IMR-90 (cell line): Measurements from ENCODE around the gene COL15A1. TPM values are rescaled to one million over a fixed set of nuclear protein-coding genes. Genes with fewer than 3 reads are reported as not detected.

Experiments
- ATAC-seq: fragments of 200-7000 bp; cut with Tn5 transposase; 2 replicates; pipeline ENCODE4 v1.9.1; 2020; ENCODE audit warnings: low read depth, mild to moderate bottlenecking, moderate library complexity
- BruUV-seq: library from RNA; stranded (reverse); fragments of 400-500 nt; replicated peaks from 2 replicates; lab custom pipeline; 2021; lab: Mats Ljungman, UMichigan
- CTCF ChIA-PET: fragments of 300-600 bp; formaldehyde crosslinking; extraction: SDS; loops from one replicate; lab custom pipeline; 2021; ENCODE audit warnings: antibody characterized with exemption; lab: Yijun Ruan, JAX
- POLR2A ChIA-PET: fragments of 300-600 bp; sonication (Branson Sonifier 250); formaldehyde crosslinking; loops from one replicate; lab custom pipeline; 2022; ENCODE audit warnings: antibody characterized with exemption; ENCODE audit not compliant: unreplicated experiment; lab: Charles Lee
- DNase-seq: peaks from one replicate; pipeline ENCODE4 v3.0.0; 2013
- H2AFZ ChIP-seq: replicated peaks from 2 replicates; pipeline ENCODE3; 2013; ENCODE audit warnings: low read length, mild to moderate bottlenecking; ENCODE audit not compliant: poor library complexity
- H2AK5ac ChIP-seq: 2 replicates; pipeline ENCODE4 v1.6.1; 2013; ENCODE audit warnings: low read depth, low read length, inconsistent platforms
- H2AK9ac ChIP-seq: replicated peaks from 2 replicates; pipeline ENCODE3; 2013; ENCODE audit warnings: mild to moderate bottlenecking, low read depth, low read length, moderate library complexity; ENCODE audit not compliant: poor library complexity
- H2BK120ac ChIP-seq: 2 replicates; pipeline ENCODE4 v1.6.1; 2013; ENCODE audit warnings: low read depth, low read length, inconsistent platforms
- H2BK15ac ChIP-seq: 3 replicates; pipeline ENCODE4 v1.6.1; 2013; ENCODE audit warnings: low read depth, low read length, inconsistent platforms
- H2BK20ac ChIP-seq: 2 replicates; pipeline ENCODE4 v1.6.1; 2013; ENCODE audit warnings: low read depth, mild to moderate bottlenecking, inconsistent platforms, low read length, moderate library complexity
- H2BK5ac ChIP-seq: 2 replicates; pipeline ENCODE4 v1.6.1; 2013; ENCODE audit warnings: mild to moderate bottlenecking, low read depth, low read length, inconsistent platforms; ENCODE audit not compliant: poor library complexity, severe bottlenecking
- H3K14ac ChIP-seq: replicated peaks from 2 replicates; pipeline ENCODE4 v1.6.1; 2013; ENCODE audit warnings: low read depth, low read length, inconsistent platforms
- H3K18ac ChIP-seq: 2 replicates; pipeline ENCODE4 v1.6.1; 2013; ENCODE audit warnings: low read depth, low read length, control low read depth
- H3K23ac ChIP-seq: 2 replicates; pipeline ENCODE4 v1.6.1; 2013; ENCODE audit warnings: low read depth, low read length, inconsistent platforms
- H3K27ac ChIP-seq: 2 replicates; pipeline ENCODE4 v1.5.1; 2013; ENCODE audit warnings: mild to moderate bottlenecking, control low read depth, low read length; ENCODE audit not compliant: insufficient read depth
- H3K27me3 ChIP-seq: 2 replicates; pipeline ENCODE4 v1.6.1; 2013; ENCODE audit warnings: low read length; ENCODE audit not compliant: control insufficient read depth, insufficient read depth
- H3K36me3 ChIP-seq: 2 replicates; pipeline ENCODE4 v1.6.1; 2013; ENCODE audit warnings: low read length, mixed read lengths; ENCODE audit not compliant: control insufficient read depth, insufficient read depth
- H3K4ac ChIP-seq: 2 replicates; pipeline ENCODE4 v1.6.1; 2013; ENCODE audit warnings: low read depth, low read length, inconsistent platforms
- H3K4me1 ChIP-seq: 2 replicates; pipeline ENCODE4 v1.6.1; 2013; ENCODE audit warnings: low read length, mixed read lengths; ENCODE audit not compliant: control insufficient read depth, insufficient read depth
- H3K4me2 ChIP-seq: 2 replicates; pipeline ENCODE4 v1.6.1; 2013; ENCODE audit warnings: low read depth, mild to moderate bottlenecking, control low read depth, low read length, moderate library complexity
- H3K4me3 ChIP-seq: 2 replicates; pipeline ENCODE4 v1.5.1; 2013; ENCODE audit warnings: low read depth, mild to moderate bottlenecking, control low read depth, low read length, moderate library complexity; ENCODE audit not compliant: insufficient read depth
- H3K56ac ChIP-seq: 2 replicates; pipeline ENCODE4 v1.6.1; 2013; ENCODE audit warnings: low read length, inconsistent platforms; ENCODE audit not compliant: insufficient read depth; ENCODE audit errors: extremely low read depth
- H3K79me1 ChIP-seq, 2 experiments: 2 replicates each; pipeline ENCODE4 v1.6.1; 2013; ENCODE audit warnings: low read length in 2 of 2, inconsistent platforms in 1 of 2, low read depth in 1 of 2
- H3K9ac ChIP-seq: 2 replicates; pipeline ENCODE4 v1.6.1; 2013; ENCODE audit warnings: low read depth, low read length, control low read depth
- H3K9me1 ChIP-seq: 2 replicates; pipeline ENCODE4 v1.6.1; 2013; ENCODE audit warnings: low read length, inconsistent platforms; ENCODE audit not compliant: insufficient read depth
- H3K9me3 ChIP-seq: 2 replicates; pipeline ENCODE4 v1.6.1; 2013; ENCODE audit warnings: low read length; ENCODE audit not compliant: control insufficient read depth, insufficient read depth
- H4K20me1 ChIP-seq: 2 replicates; pipeline ENCODE4 v1.6.1; 2013; ENCODE audit warnings: low read length, inconsistent platforms; ENCODE audit not compliant: insufficient read depth
- H4K5ac ChIP-seq: 2 replicates; pipeline ENCODE4 v1.6.1; 2013; ENCODE audit warnings: mild to moderate bottlenecking, low read depth, low read length, control low read depth
- H4K8ac ChIP-seq, 2 experiments: 2 replicates each; pipeline ENCODE4 v1.6.1; 2013; ENCODE audit warnings: low read depth in 2 of 2, low read length in 2 of 2, control low read depth in 1 of 2, inconsistent platforms in 1 of 2
- H4K91ac ChIP-seq: 2 replicates; pipeline ENCODE4 v1.6.1; 2013; ENCODE audit warnings: low read depth, low read length, inconsistent platforms; ENCODE audit not compliant: insufficient read depth
- BHLHE40 ChIP-seq: fragments of 150-350 bp; IDR thresholded peaks from 2 replicates; pipeline ENCODE4 v1.6.1; 2016; ENCODE audit warnings: mild to moderate bottlenecking, low read depth, low read length
- CEBPB ChIP-seq: IDR thresholded peaks from 2 replicates; pipeline ENCODE4 v1.6.1; 2012; ENCODE audit warnings: low read depth, low read length, improper control_type of control experiment
- ELK1 ChIP-seq: fragments of 150-350 bp; IDR thresholded peaks from 2 replicates; pipeline ENCODE4 v1.6.1; 2016; ENCODE audit warnings: low read depth, mild to moderate bottlenecking, low read length, moderate library complexity, borderline replicate concordance
- FOS ChIP-seq: fragments of 150-350 bp; IDR thresholded peaks from 2 replicates; pipeline ENCODE4 v1.6.1; 2016; ENCODE audit warnings: low read depth, low read length
- MAFK ChIP-seq: IDR thresholded peaks from 2 replicates; pipeline ENCODE4 v1.6.1; 2012; ENCODE audit warnings: low read depth, low read length, improper control_type of control experiment
- MXI1 ChIP-seq: IDR thresholded peaks from 2 replicates; pipeline ENCODE4 v1.6.1; 2012; ENCODE audit warnings: low read depth, mild to moderate bottlenecking, low read length, moderate library complexity, borderline replicate concordance
- NFE2L2 ChIP-seq: fragments of 150-350 bp; IDR thresholded peaks from 2 replicates; pipeline ENCODE4 v1.6.1; 2016; ENCODE audit warnings: low read depth, mild to moderate bottlenecking, low read length
- POLR2A ChIP-seq: IDR thresholded peaks from 2 replicates; pipeline ENCODE4 v1.6.1; 2012; ENCODE audit warnings: mild to moderate bottlenecking, low read depth, low read length
- RCOR1 ChIP-seq: IDR thresholded peaks from 2 replicates; pipeline ENCODE4 v1.6.1; 2012; ENCODE audit warnings: mild to moderate bottlenecking, low read length, improper control_type of control experiment; ENCODE audit not compliant: insufficient replicate concordance
- RFX5 ChIP-seq: IDR thresholded peaks from 2 replicates; pipeline ENCODE4 v1.8.0; 2012; ENCODE audit warnings: low read depth, mild to moderate bottlenecking, low read length, moderate library complexity
- SMC3 ChIP-seq: fragments of 150-350 bp; IDR thresholded peaks from 2 replicates; pipeline ENCODE4 v1.6.1; 2016; ENCODE audit warnings: low read depth, mild to moderate bottlenecking, antibody characterized with exemption, low read length, moderate library complexity
- USF2 ChIP-seq: fragments of 150-350 bp; IDR thresholded peaks from 2 replicates; pipeline ENCODE4 v1.6.1; 2017; ENCODE audit warnings: mild to moderate bottlenecking, antibody characterized with exemption, low read length, low read depth
- WGBS, 2 experiments: methylation state at CpG; one replicate each; pipeline versions ENCODE4 v1.1.5 to v1.1.7; 2013; ENCODE audit warnings: missing lambda C conversion rate in 2 of 2; ENCODE audit not compliant: insufficient read length in 1 of 2; ENCODE audit errors: extremely low coverage in 2 of 2; 5-methylcytosine and 5-hydroxymethylcytosine counted together
- dilution Hi-C: fragments of 300-500 bp; cut with HindIII; formaldehyde crosslinking; loops from one replicate; pipeline ENCODE4 v1.14.3; 2018; ENCODE audit warnings: low sequenced_read_pairs; ENCODE audit not compliant: unreplicated experiment
- in situ Hi-C: fragments of 300-500 bp; cut with MboI; formaldehyde crosslinking; loops from 3 replicates; pipeline ENCODE4 v1.14.3; 2019; ENCODE audit warnings: low sequenced_read_pairs, inconsistent platforms, mixed read lengths
- intact Hi-C: fragments of 100-400 bp; cut with micrococcal nuclease; formaldehyde crosslinking; loops from 2 replicates; pipeline ENCODE4 v1.10.0; 2022
- polyA plus RNA-seq, 3 experiments: library from polyadenylated mRNA; depleted of rRNA; stranded (reverse); fragments of >200 nt; gene quantifications; 2 replicates each; pipeline ENCODE4 v1.2.3, GENCODE V29; 2012; ENCODE audit warnings: low replicate concordance in 1 of 3
- total RNA-seq: library from RNA; depleted of rRNA; stranded (reverse); fragments of >200 nt; gene quantifications from 2 replicates; pipeline ENCODE4 v1.2.3, GENCODE V29; 2012
- TF ChIP-seq, protein P1 (sequence below): conservative IDR thresholded peaks from 2 replicates; pipeline ENCODE4 v1.5.1; 2012; ENCODE audit warnings: mild to moderate bottlenecking, low read depth, low read length, improper control_type of control experiment

COL15A1 gene
- total and polyA plus RNA-seq, 2 of the 4 experiments (the other 2 are of a cell fraction), result 2.2 to 3.7 TPM

DNA sequence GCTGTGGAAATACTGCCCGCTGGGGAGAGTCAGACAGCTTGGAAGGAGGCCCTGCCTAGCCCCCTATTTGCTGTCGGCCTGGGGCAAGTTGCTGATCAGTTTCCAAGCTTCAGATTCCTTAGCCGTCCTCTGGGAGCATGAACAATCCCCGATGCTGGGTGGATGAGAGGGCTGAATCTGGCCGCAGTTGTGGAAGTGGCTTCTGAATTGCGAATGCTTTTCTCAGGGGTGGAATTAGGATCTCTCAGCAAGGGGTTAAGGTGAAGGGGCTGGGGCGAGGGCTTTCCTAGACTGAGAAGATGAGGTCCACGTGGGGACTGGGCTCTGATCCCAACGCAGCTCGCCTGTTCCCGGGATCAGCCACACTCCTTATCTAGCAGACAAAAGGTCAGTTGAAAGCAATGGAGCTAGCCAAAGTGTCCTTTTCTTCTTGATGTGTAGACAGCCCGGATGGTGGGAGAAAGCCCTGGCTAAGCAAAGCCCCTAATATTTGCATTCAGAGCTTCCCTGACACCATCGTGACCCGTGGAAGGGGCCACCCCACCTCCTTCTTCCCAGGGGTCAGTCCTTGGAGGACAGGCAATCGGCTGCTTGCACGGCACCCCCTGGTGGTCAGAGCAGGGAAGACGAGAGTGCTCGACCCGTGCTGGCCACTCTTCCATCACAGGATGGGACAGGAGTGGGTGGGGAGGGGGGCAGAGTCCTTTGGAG lies 54.9 kb downstream of the COL15A1 start:
- ATAC-seq, result peak; percentile 86
- ChIA-PET POLR2A (no interaction called here), CTCF (interaction anchor here (0.5 to 2.5 kb wide), 14 partner anchors 13 to 156 kb away, joined by 3 to 18 read pairs (median 3); no protein-coding TSS in a partner anchor)
- intact Hi-C loops (loop anchor here (1.0 to 2.0 kb wide), 4 partner anchors 24 to 224 kb away; partner anchors contain the start of gene SEC61B), dilution Hi-C loops (no loop called here), in situ Hi-C loops (loop anchor here (5.0 kb wide), 1 partner anchor 141 kb away; no protein-coding TSS in a partner anchor)
- Histone ChIP-seq H4K5ac (no peak overlapping the region; the same call in 1 of the 2 replicates), H3K23ac (peak overlapping the region; percentile 87), H2BK5ac (no peak overlapping the region), H3K18ac (no peak overlapping the region; the same call in 1 of the 2 replicates), H3K4me2 (no peak overlapping the region; the same call in 1 of the 2 replicates), H4K20me1 (no peaks in the 10 kb centered on the region; the same call in 1 of the 2 replicates), H2BK20ac (peak overlapping the region; percentile 86), H3K56ac (no peak overlapping the region), H3K9me3 (peaks cover 2% of the 10 kb centered on the region; the same call in 1 of the 2 replicates), H3K9ac (peak overlapping the region; percentile 3; the same call in 1 of the 2 replicates), H4K8ac (peak overlapping the region; percentile 11 to 39; a peak in 3 of 4 replicates), H3K14ac (peak overlapping the region; percentile 71), H3K4me3 (no peak overlapping the region), H3K4me1 (peaks cover 17% of the 10 kb centered on the region), H2BK120ac (peak overlapping the region; percentile 75), H3K4ac (peak overlapping the region; percentile 85), H3K27me3 (no peaks in the 10 kb centered on the region), H3K27ac (peak overlapping the region; percentile 31; the same call in 1 of the 2 replicates), H2AK9ac (peak overlapping the region; percentile 88), H3K79me1 (peaks cover 0 to 3% of the 10 kb centered on the region in 2 experiments; a peak in 1 of 4 replicates), H4K91ac (peak overlapping the region; percentile 62), H2BK15ac (peak overlapping the region; percentile 69; the same call in 2 of the 3 replicates), H2AK5ac (peak overlapping the region; percentile 87), H2AFZ (peak overlapping the region; percentile 60), H3K9me1 (no peaks in the 10 kb centered on the region; the same call in 1 of the 2 replicates), H3K36me3 (peaks cover 41% of the 10 kb centered on the region; the same call in 1 of the 2 replicates)
- peak; percentile 56 for DNase-seq
- WGBS, 2 experiments, result 19% methylated on average over 6 of the region's 19 CpGs; no CpG with 5 or more reads in 1 of the 2 experiments
- BruUV-seq, result no TSS peak
- TF ChIP-seq USF2 (no peak), RFX5 (no peak), SMC3 (peak; percentile 96), MXI1 (no peak), NFE2L2 (no peak), RCOR1 (no peak), BHLHE40 (peak; percentile 7; the same call in 1 of the 2 replicates), CEBPB (no peak), FOS (no peak), ELK1 (no peak), POLR2A (no peak), MAFK (no peak)
- TF ChIP-seq, protein P1, sequence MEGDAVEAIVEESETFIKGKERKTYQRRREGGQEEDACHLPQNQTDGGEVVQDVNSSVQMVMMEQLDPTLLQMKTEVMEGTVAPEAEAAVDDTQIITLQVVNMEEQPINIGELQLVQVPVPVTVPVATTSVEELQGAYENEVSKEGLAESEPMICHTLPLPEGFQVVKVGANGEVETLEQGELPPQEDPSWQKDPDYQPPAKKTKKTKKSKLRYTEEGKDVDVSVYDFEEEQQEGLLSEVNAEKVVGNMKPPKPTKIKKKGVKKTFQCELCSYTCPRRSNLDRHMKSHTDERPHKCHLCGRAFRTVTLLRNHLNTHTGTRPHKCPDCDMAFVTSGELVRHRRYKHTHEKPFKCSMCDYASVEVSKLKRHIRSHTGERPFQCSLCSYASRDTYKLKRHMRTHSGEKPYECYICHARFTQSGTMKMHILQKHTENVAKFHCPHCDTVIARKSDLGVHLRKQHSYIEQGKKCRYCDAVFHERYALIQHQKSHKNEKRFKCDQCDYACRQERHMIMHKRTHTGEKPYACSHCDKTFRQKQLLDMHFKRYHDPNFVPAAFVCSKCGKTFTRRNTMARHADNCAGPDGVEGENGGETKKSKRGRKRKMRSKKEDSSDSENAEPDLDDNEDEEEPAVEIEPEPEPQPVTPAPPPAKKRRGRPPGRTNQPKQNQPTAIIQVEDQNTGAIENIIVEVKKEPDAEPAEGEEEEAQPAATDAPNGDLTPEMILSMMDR, result peak; percentile 78
